Lung (tissue), 12 donors: ENCODE data around the gene LMAN2. TPM values are rescaled to one million over a fixed set of nuclear protein-coding genes. Genes with fewer than 3 reads are reported as not detected.
A peak's percentile ranks its signal among the peaks of the same experiment; 100 is the strongest.

Experiments
- ATAC-seq: fragments of 200-7000 bp; cut with Tn5 transposase; one replicate; pipeline ENCODE4 v1.9.1; 2020; ENCODE audit warnings: moderate number of reproducible peaks; ENCODE audit not compliant: insufficient read depth, low FRiP score
- DNase-seq, 3 donors: peaks; one replicate each; pipeline ENCODE4 v3.0.0-alpha.2; 2013 to 2017
- H3K27ac ChIP-seq, 2 donors: one replicate each; pipeline ENCODE4 v1.5.1; 2013; ENCODE audit warnings: mild to moderate bottlenecking in 2 of 2, moderate library complexity in 2 of 2, control low read depth in 1 of 2, inconsistent platforms in 1 of 2, low read depth in 1 of 2, low read length in 1 of 2
- H3K27me3 ChIP-seq, 3 donors: one replicate each; pipeline ENCODE4 v1.5.1; 2013; ENCODE audit warnings: low read length in 2 of 3; ENCODE audit not compliant: control insufficient read depth in 3 of 3, insufficient read depth in 3 of 3
- H3K36me3 ChIP-seq, 4 donors: one replicate each; pipeline ENCODE4 v1.5.1; 2013; ENCODE audit warnings: low read length in 4 of 4, mild to moderate bottlenecking in 1 of 4, moderate library complexity in 1 of 4; ENCODE audit not compliant: control insufficient read depth in 4 of 4, insufficient read depth in 4 of 4
- H3K4me1 ChIP-seq, 5 donors: one replicate each; pipeline ENCODE4 v1.5.1; 2013; ENCODE audit warnings: low read length in 5 of 5, mild to moderate bottlenecking in 2 of 5, moderate library complexity in 1 of 5; ENCODE audit not compliant: control insufficient read depth in 5 of 5, insufficient read depth in 5 of 5
- H3K4me3 ChIP-seq: one replicate; pipeline ENCODE4 v1.5.1; 2013; ENCODE audit warnings: mild to moderate bottlenecking, control low read depth, moderate library complexity
- H3K9ac ChIP-seq, 2 donors: one replicate each; pipeline ENCODE4 v1.5.1; 2013; ENCODE audit warnings: low read length in 2 of 2, control low read depth in 1 of 2; ENCODE audit not compliant: insufficient read depth in 1 of 2
- H3K9me3 ChIP-seq, 4 donors: one replicate each; pipeline ENCODE4 v1.5.1; 2013; ENCODE audit warnings: low read length in 3 of 4, mild to moderate bottlenecking in 1 of 4, moderate library complexity in 1 of 4; ENCODE audit not compliant: control insufficient read depth in 4 of 4, insufficient read depth in 3 of 4
- WGBS, 2 donors: extraction: QIAGEN DNeasy Blood & Tissue Kit; methylation state at CpG; one replicate each; pipeline ENCODE4 v1.1.7; 2013; 5-methylcytosine and 5-hydroxymethylcytosine counted together
- polyA plus RNA-seq, 2 donors: library from polyadenylated mRNA; stranded (reverse); fragments of 200-250 nt; gene quantifications; one replicate each; pipeline ENCODE4 v1.2.1, GENCODE V29; 2013
- total RNA-seq, 2 donors: library from RNA; depleted of rRNA in 1 of 2; stranded (reverse); fragments of >200 nt in 1 of 2; gene quantifications; one replicate each; pipeline ENCODE4 v1.2.1, GENCODE V29; 2014 to 2021
- TF ChIP-seq, protein P1 (sequence below): IDR thresholded peaks from 2 replicates; pipeline ENCODE4 v1.5.1; 2012; ENCODE audit warnings: mild to moderate bottlenecking; ENCODE audit errors: control extremely low read depth, extremely low read depth
- donor health status: control.
- donor health status: control.
- donor health status: Bipolar disorder and iron deficiency.
- donor health status: healthy.
- donor health status: DM: yes; HTN: yes; CAD: no.

Gene LMAN2
- total and polyA plus RNA-seq, 4 donors: 101 to 316 (median 181) TPM

- Histone ChIP-seq H3K27me3 (peaks cover 0 to 2% (median 0%) of the 10 kb centered on the region in 3 donors), H3K36me3 (peaks cover 0 to 6% (median 0%) of the 10 kb centered on the region in 4 donors), H3K9ac (no peak overlapping the region), H3K9me3 (no peaks in the 10 kb centered on the region), H3K27ac (no peak overlapping the region), H3K4me1 (peaks cover 4 to 18% (median 11%) of the 10 kb centered on the region in 5 donors), H3K4me3 (no peak overlapping the region)
- DNase-seq (no peak), ATAC-seq (no peak)
- 87 to 93% methylated on average over 3 of the region's 3 CpGs for WGBS, 2 donors
- TF ChIP-seq, protein P1, sequence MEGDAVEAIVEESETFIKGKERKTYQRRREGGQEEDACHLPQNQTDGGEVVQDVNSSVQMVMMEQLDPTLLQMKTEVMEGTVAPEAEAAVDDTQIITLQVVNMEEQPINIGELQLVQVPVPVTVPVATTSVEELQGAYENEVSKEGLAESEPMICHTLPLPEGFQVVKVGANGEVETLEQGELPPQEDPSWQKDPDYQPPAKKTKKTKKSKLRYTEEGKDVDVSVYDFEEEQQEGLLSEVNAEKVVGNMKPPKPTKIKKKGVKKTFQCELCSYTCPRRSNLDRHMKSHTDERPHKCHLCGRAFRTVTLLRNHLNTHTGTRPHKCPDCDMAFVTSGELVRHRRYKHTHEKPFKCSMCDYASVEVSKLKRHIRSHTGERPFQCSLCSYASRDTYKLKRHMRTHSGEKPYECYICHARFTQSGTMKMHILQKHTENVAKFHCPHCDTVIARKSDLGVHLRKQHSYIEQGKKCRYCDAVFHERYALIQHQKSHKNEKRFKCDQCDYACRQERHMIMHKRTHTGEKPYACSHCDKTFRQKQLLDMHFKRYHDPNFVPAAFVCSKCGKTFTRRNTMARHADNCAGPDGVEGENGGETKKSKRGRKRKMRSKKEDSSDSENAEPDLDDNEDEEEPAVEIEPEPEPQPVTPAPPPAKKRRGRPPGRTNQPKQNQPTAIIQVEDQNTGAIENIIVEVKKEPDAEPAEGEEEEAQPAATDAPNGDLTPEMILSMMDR: no peak
These were observed 2.8 kb upstream of the LMAN2 start for GRCh38 chr5:177354256-177354655.

DNA sequence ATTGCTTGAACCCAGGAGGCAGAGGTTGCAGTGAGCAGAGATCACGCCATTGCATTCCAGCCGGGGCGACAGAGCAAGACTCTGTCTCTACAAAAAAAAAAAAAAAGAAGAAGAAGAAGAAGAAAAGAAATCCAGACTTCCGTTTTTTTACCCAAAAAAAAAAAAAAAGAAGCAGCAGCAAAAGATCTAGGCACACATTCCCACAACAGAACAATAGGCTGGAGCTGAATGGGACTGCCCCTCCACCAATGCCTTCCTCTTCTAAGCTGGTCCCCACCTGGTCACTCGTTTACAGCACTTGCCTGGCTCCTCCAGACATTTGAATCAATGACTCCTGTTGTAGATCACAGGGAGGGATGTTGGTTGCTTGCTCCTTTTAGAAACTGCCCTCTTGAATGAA lies 1.6 kb upstream of the LMAN2 start:
- Histone ChIP-seq H3K9me3 (no peaks in the 10 kb centered on the region), H3K4me1 (peaks cover 8 to 18% (median 11%) of the 10 kb centered on the region in 5 donors), H3K36me3 (peaks cover 0 to 6% (median 0%) of the 10 kb centered on the region in 4 donors), H3K27ac (no peak overlapping the region), H3K27me3 (peaks cover 0 to 2% (median 0%) of the 10 kb centered on the region in 3 donors), H3K4me3 (no peak overlapping the region), H3K9ac (no peak overlapping the region)
- DNase-seq (no peak), ATAC-seq (no peak)
- 43 to 65% methylated on average over 5 of the region's 5 CpGs for WGBS, 2 donors
- TF ChIP-seq, protein P1: no peak

GRCh38 chr5:177350776-177351391 lies 584 bp downstream of the LMAN2 start:
- Histone ChIP-seq H3K9ac (peak overlapping the region; percentile 50 to 59), H3K27ac (peak overlapping the region; percentile 88 to 99), H3K27me3 (peaks cover 0 to 2% (median 0%) of the 10 kb centered on the region in 3 donors), H3K9me3 (no peaks in the 10 kb centered on the region), H3K36me3 (peaks cover 0 to 18% (median 4%) of the 10 kb centered on the region in 4 donors), H3K4me3 (peak overlapping the region; percentile 99), H3K4me1 (peaks cover 4 to 18% (median 11%) of the 10 kb centered on the region in 5 donors)
- TF ChIP-seq, protein P1: no peak
- DNase-seq (no peak), ATAC-seq (no peak)
- WGBS, 2 donors: 11 to 15% methylated on average over 19 of the region's 19 CpGs
